ENCODE results near the gene ZNRF1. TPM values are rescaled to one million over a fixed set of nuclear protein-coding genes. Genes with fewer than 3 reads are reported as not detected.
"Not testable (repeated sequence)": the region's sequence is repeated elsewhere in the genome, so short reads cannot be mapped to it uniquely, and the experiment has no call there.

The ZNRF1 gene
- total and polyA plus RNA-seq, 4 donors: 13.2 to 103 (median 54.9) TPM

- no peaks in the 10 kb centered on the region for H3K36me3 ChIP-seq (ENCODE audit: control insufficient read depth, insufficient read depth, low read length)
- H3K4me1 ChIP-seq (ENCODE audit: control insufficient read depth, insufficient read depth, low read length): no peaks in the 10 kb centered on the region
- no peak overlapping the region for H3K4me3 ChIP-seq (ENCODE audit: low read depth, low read length)
- H3K27ac ChIP-seq (ENCODE audit: low read depth, low read length): no peak overlapping the region
- no peaks in the 10 kb centered on the region for H3K27me3 ChIP-seq (ENCODE audit: control insufficient read depth, insufficient read depth, low read length)
- no peak for DNase-seq (ENCODE audit: low read depth in 4 of 6, low spot score in 6 of 6)
- no CpG with 5 or more reads among the region's 1 CpG for WGBS (ENCODE audit: insufficient coverage)
- H3K9me3 ChIP-seq (ENCODE audit: control insufficient read depth, insufficient read depth, low read length): peaks cover 8% of the 10 kb centered on the region
Measured at GRCh38 chr16:75122609-75123008, 123.8 kb downstream of the ZNRF1 start.

GRCh38 chr16:75127713-75128415 lies 129.0 kb downstream of the ZNRF1 start:
- peaks cover 3% of the 10 kb centered on the region for H3K9me3 ChIP-seq (ENCODE audit: control insufficient read depth, insufficient read depth, low read length)
- H3K27me3 ChIP-seq (ENCODE audit: control insufficient read depth, insufficient read depth, low read length): no peaks in the 10 kb centered on the region
- H3K4me3 ChIP-seq (ENCODE audit: low read depth, low read length): no peak overlapping the region
- H3K4me1 ChIP-seq (ENCODE audit: control insufficient read depth, insufficient read depth, low read length): no peaks in the 10 kb centered on the region
- no peaks in the 10 kb centered on the region for H3K36me3 ChIP-seq (ENCODE audit: control insufficient read depth, insufficient read depth, low read length)
- WGBS (ENCODE audit: insufficient coverage): 57% methylated on average over 1 of the region's 4 CpGs
- H3K27ac ChIP-seq (ENCODE audit: low read depth, low read length): no peak overlapping the region
- no peak for DNase-seq (ENCODE audit: low read depth in 4 of 6, low spot score in 6 of 6)

- 61% methylated on average over 3 of the region's 5 CpGs for WGBS (ENCODE audit: insufficient coverage)
- not testable (repeated sequence) for H3K27ac ChIP-seq (ENCODE audit: low read depth, low read length)
Measured at GRCh38 chr16:75129421-75130149, 130.8 kb downstream of the ZNRF1 start.

GRCh38 chr16:75130150-75130771 lies 131.4 kb downstream of the ZNRF1 start:
- Histone ChIP-seq H3K27ac (ENCODE audit: low read depth, low read length) (no peak overlapping the region), H3K27me3 (ENCODE audit: control insufficient read depth, insufficient read depth, low read length) (no peaks in the 10 kb centered on the region), H3K36me3 (ENCODE audit: control insufficient read depth, insufficient read depth, low read length) (no peaks in the 10 kb centered on the region), H3K4me1 (ENCODE audit: control insufficient read depth, insufficient read depth, low read length) (no peaks in the 10 kb centered on the region), H3K4me3 (ENCODE audit: low read depth, low read length) (no peak overlapping the region), H3K9me3 (ENCODE audit: control insufficient read depth, insufficient read depth, low read length) (peaks cover 3% of the 10 kb centered on the region)
- DNase-seq (ENCODE audit: low read depth in 4 of 6, low spot score in 6 of 6): peak in 1 of 6 donors; percentile 55
- 84% methylated on average over 5 of the region's 9 CpGs for WGBS (ENCODE audit: insufficient coverage)

More at GRCh38 chr16:75129421-75130149, 130.8 kb downstream of the ZNRF1 start:
- H3K4me3 ChIP-seq (ENCODE audit: low read depth, low read length); DNase-seq (ENCODE audit: low read depth in 4 of 6, low spot score in 6 of 6); H3K4me1 ChIP-seq (ENCODE audit: control insufficient read depth, insufficient read depth, low read length); H3K27me3 ChIP-seq (ENCODE audit: control insufficient read depth, insufficient read depth, low read length); H3K36me3 ChIP-seq (ENCODE audit: control insufficient read depth, insufficient read depth, low read length); H3K9me3 ChIP-seq (ENCODE audit: control insufficient read depth, insufficient read depth, low read length): not testable (repeated sequence)

- H3K27me3 ChIP-seq (ENCODE audit: control insufficient read depth, insufficient read depth, low read length): no peaks in the 10 kb centered on the region
- no peaks in the 10 kb centered on the region for H3K36me3 ChIP-seq (ENCODE audit: control insufficient read depth, insufficient read depth, low read length)
- no peaks in the 10 kb centered on the region for H3K4me1 ChIP-seq (ENCODE audit: control insufficient read depth, insufficient read depth, low read length)
- H3K4me3 ChIP-seq (ENCODE audit: low read depth, low read length): no peak overlapping the region
- 63% methylated on average over 6 of the region's 7 CpGs for WGBS (ENCODE audit: insufficient coverage)
- H3K9me3 ChIP-seq (ENCODE audit: control insufficient read depth, insufficient read depth, low read length): peaks cover 3% of the 10 kb centered on the region
- H3K27ac ChIP-seq (ENCODE audit: low read depth, low read length): no peak overlapping the region
- no peak for DNase-seq (ENCODE audit: low read depth in 4 of 6, low spot score in 6 of 6)
Measured at GRCh38 chr16:75131081-75131480, 132.3 kb downstream of the ZNRF1 start.

- Histone ChIP-seq H3K4me3 (ENCODE audit: low read depth, low read length) (no peak overlapping the region), H3K9me3 (ENCODE audit: control insufficient read depth, insufficient read depth, low read length) (no peaks in the 10 kb centered on the region), H3K36me3 (ENCODE audit: control insufficient read depth, insufficient read depth, low read length) (no peaks in the 10 kb centered on the region), H3K4me1 (ENCODE audit: control insufficient read depth, insufficient read depth, low read length) (no peaks in the 10 kb centered on the region), H3K27me3 (ENCODE audit: control insufficient read depth, insufficient read depth, low read length) (no peaks in the 10 kb centered on the region), H3K27ac (ENCODE audit: low read depth, low read length) (no peak overlapping the region)
- 91% methylated on average over 5 of the region's 8 CpGs for WGBS (ENCODE audit: insufficient coverage)
- no peak for DNase-seq (ENCODE audit: low read depth in 4 of 6, low spot score in 6 of 6)
Measured at GRCh38 chr16:75138233-75138632, 139.4 kb downstream of the ZNRF1 start.

- no peaks in the 10 kb centered on the region for H3K36me3 ChIP-seq (ENCODE audit: control insufficient read depth, insufficient read depth, low read length)
- H3K27me3 ChIP-seq (ENCODE audit: control insufficient read depth, insufficient read depth, low read length): no peaks in the 10 kb centered on the region
- H3K27ac ChIP-seq (ENCODE audit: low read depth, low read length): no peak overlapping the region
- H3K9me3 ChIP-seq (ENCODE audit: control insufficient read depth, insufficient read depth, low read length): no peaks in the 10 kb centered on the region
- 69% methylated on average over 7 of the region's 9 CpGs for WGBS (ENCODE audit: insufficient coverage)
- no peak for DNase-seq (ENCODE audit: low read depth in 4 of 6, low spot score in 6 of 6)
- no peak overlapping the region for H3K4me3 ChIP-seq (ENCODE audit: low read depth, low read length)
- H3K4me1 ChIP-seq (ENCODE audit: control insufficient read depth, insufficient read depth, low read length): no peaks in the 10 kb centered on the region
Measured at GRCh38 chr16:75138636-75139035, 139.8 kb downstream of the ZNRF1 start.

- DNase-seq (ENCODE audit: low read depth in 4 of 6, low spot score in 6 of 6): no peak
- no peaks in the 10 kb centered on the region for H3K27me3 ChIP-seq (ENCODE audit: control insufficient read depth, insufficient read depth, low read length)
- H3K36me3 ChIP-seq (ENCODE audit: control insufficient read depth, insufficient read depth, low read length): no peaks in the 10 kb centered on the region
- no peak overlapping the region for H3K4me3 ChIP-seq (ENCODE audit: low read depth, low read length)
- H3K9me3 ChIP-seq (ENCODE audit: control insufficient read depth, insufficient read depth, low read length): no peaks in the 10 kb centered on the region
- WGBS (ENCODE audit: insufficient coverage): 88% methylated on average over 1 of the region's 5 CpGs
- no peak overlapping the region for H3K27ac ChIP-seq (ENCODE audit: low read depth, low read length)
- no peaks in the 10 kb centered on the region for H3K4me1 ChIP-seq (ENCODE audit: control insufficient read depth, insufficient read depth, low read length)
Measured at GRCh38 chr16:75139498-75139897, 140.7 kb downstream of the ZNRF1 start.

- no peak for DNase-seq (ENCODE audit: low read depth in 4 of 6, low spot score in 6 of 6)
- peaks cover 2% of the 10 kb centered on the region for H3K9me3 ChIP-seq (ENCODE audit: control insufficient read depth, insufficient read depth, low read length)
- no peaks in the 10 kb centered on the region for H3K27me3 ChIP-seq (ENCODE audit: control insufficient read depth, insufficient read depth, low read length)
- no peaks in the 10 kb centered on the region for H3K4me1 ChIP-seq (ENCODE audit: control insufficient read depth, insufficient read depth, low read length)
- no peak overlapping the region for H3K27ac ChIP-seq (ENCODE audit: low read depth, low read length)
- H3K4me3 ChIP-seq (ENCODE audit: low read depth, low read length): no peak overlapping the region
- no peaks in the 10 kb centered on the region for H3K36me3 ChIP-seq (ENCODE audit: control insufficient read depth, insufficient read depth, low read length)
- 83% methylated on average over 1 of the region's 6 CpGs for WGBS (ENCODE audit: insufficient coverage)
Measured at GRCh38 chr16:75143941-75144340, 145.1 kb downstream of the ZNRF1 start.

Data from spinal cord (tissue), 10 donors.